ENCODE results near the gene CENPF. TPM values are rescaled to one million over a fixed set of nuclear protein-coding genes. Genes with fewer than 3 reads are reported as not detected.

The CENPF gene
- total RNA-seq, 1 experiment from 2014 or later = 113 TPM

DNA sequence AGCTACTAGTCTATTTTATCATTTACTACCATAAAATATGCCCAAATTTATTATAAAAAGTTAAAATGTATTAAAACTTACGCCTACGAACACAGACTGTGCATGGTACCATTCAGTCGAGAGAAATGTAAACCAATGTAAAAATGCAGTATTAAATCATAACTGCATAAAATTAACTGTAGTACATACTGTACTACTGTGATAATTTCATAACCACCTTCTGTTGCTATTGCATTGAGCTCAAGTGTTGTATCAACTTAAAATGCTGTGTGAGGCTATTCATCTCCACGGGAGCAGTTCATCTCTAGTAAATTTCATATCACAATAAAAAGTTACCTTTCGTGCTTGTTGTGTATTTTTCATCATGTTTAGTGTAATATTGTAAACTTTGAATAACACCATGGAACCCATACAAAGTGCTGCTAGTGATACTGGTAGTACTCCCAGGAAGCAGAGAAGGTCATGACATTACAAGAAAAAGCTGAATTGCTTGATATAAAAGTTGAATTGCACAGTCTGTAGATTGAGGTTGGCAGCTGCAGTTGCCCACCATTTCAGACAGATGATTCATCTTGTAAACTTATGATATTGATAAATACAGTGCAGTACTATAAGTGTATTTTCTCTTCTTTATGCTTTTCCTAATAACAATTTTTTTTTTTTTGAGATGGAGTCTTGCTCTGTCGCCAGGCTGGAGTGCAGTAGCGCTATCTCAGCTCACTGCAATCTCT is 19.0 kb upstream of the CENPF start:
- Histone ChIP-seq H2BK20ac (ENCODE audit: low read depth, low read length, poor library complexity, severe bottlenecking) (no peak overlapping the region), H2BK120ac (ENCODE audit: low read depth, low read length, poor library complexity, severe bottlenecking) (no peak overlapping the region), H3K79me1 (ENCODE audit: insufficient read depth, low read depth, low read length, poor library complexity, severe bottlenecking) (no peaks in the 10 kb centered on the region), H3K9me3 (ENCODE audit: control insufficient read depth, low read depth, low read length) (no peaks in the 10 kb centered on the region), H3K23ac (ENCODE audit: insufficient read length, low read depth, low read length) (no peak overlapping the region), H3K27me3 (ENCODE audit: insufficient read depth, low read length) (no peaks in the 10 kb centered on the region), H2BK12ac (ENCODE audit: insufficient read length, low read depth, low read length) (no peak overlapping the region), H3K27ac (ENCODE audit: insufficient read length, low read depth, low read length) (no peak overlapping the region), H4K5ac (ENCODE audit: insufficient read length, low read depth, low read length) (no peak overlapping the region), H4K20me1 (ENCODE audit: control insufficient read depth, insufficient read depth, insufficient read length) (no peaks in the 10 kb centered on the region), H3K23me2 (ENCODE audit: insufficient read length, low read depth, low read length, poor library complexity, severe bottlenecking) (no peaks in the 10 kb centered on the region), H2BK5ac (ENCODE audit: insufficient read length, low read length) (no peak overlapping the region), H3K4me2 (ENCODE audit: insufficient read depth, insufficient read length, low read length) (no peak overlapping the region), H3K56ac (ENCODE audit: insufficient read length, low read depth, low read length) (no peak overlapping the region), H3K9ac (ENCODE audit: extremely low read depth, insufficient read length, low read length) (no peak overlapping the region), H3K4ac (ENCODE audit: low read depth, low read length) (no peak overlapping the region), H2AK5ac (ENCODE audit: insufficient read length, low read length) (no peak overlapping the region), H3K4me1 (ENCODE audit: insufficient read depth, low read length) (peaks cover 6% of the 10 kb centered on the region), H3K14ac (ENCODE audit: insufficient read depth, low read length) (no peak overlapping the region), H3T11ph (ENCODE audit: low read length) (no peak overlapping the region), H3K79me2 (ENCODE audit: insufficient read depth, low read length) (no peaks in the 10 kb centered on the region), H4K8ac (replicated peaks; ENCODE audit: insufficient read length, low read depth, low read length) (no peak overlapping the region), H4K91ac (ENCODE audit: insufficient read length, low read depth, low read length) (no peak overlapping the region), H3K18ac (ENCODE audit: insufficient read length, low read depth, low read length) (no peak overlapping the region), H2BK15ac (ENCODE audit: low read depth, low read length) (no peak overlapping the region), H2AFZ (ENCODE audit: low read length) (no peak overlapping the region)
- TF ChIP-seq, protein P1, sequence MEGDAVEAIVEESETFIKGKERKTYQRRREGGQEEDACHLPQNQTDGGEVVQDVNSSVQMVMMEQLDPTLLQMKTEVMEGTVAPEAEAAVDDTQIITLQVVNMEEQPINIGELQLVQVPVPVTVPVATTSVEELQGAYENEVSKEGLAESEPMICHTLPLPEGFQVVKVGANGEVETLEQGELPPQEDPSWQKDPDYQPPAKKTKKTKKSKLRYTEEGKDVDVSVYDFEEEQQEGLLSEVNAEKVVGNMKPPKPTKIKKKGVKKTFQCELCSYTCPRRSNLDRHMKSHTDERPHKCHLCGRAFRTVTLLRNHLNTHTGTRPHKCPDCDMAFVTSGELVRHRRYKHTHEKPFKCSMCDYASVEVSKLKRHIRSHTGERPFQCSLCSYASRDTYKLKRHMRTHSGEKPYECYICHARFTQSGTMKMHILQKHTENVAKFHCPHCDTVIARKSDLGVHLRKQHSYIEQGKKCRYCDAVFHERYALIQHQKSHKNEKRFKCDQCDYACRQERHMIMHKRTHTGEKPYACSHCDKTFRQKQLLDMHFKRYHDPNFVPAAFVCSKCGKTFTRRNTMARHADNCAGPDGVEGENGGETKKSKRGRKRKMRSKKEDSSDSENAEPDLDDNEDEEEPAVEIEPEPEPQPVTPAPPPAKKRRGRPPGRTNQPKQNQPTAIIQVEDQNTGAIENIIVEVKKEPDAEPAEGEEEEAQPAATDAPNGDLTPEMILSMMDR (conservative IDR thresholded peaks at IDR 0.05) = no peak
- H3K4me3 Mint-ChIP-seq = no peak overlapping the region
- no peak overlapping the region; a peak in 1 of 7 replicates for H3K27ac Mint-ChIP-seq
- no peaks in the 10 kb centered on the region for H3K9me3 Mint-ChIP-seq
- H3K27me3 Mint-ChIP-seq (ENCODE audit: low read depth) = no peaks in the 10 kb centered on the region
- no peaks in the 10 kb centered on the region for H3K36me3 Mint-ChIP-seq (ENCODE audit: insufficient read depth in 1 of 3, low read depth in 3 of 3)
- peaks cover 10 to 14% of the 10 kb centered on the region in 2 experiments for H3K4me1 Mint-ChIP-seq
- no CpG with 5 or more reads among the region's 7 CpGs for WGBS (ENCODE audit: extremely low coverage, insufficient read length, low lambda C conversion rate)
- no peak for DNase-seq

Measured in H9 (cell line).